Progenitor cell of endocrine pancreas (in vitro differentiated cells): ENCODE data around the gene ART4. TPM values are rescaled to one million over a fixed set of nuclear protein-coding genes. Genes with fewer than 3 reads are reported as not detected.

Source experiments
- DNase-seq: peaks from one replicate; pipeline ENCODE4 v3.0.0; 2021; ENCODE audit warnings: low spot score; ENCODE audit not compliant: unreplicated experiment
- H3K27ac Mint-ChIP-seq: 2 replicates; pipeline ENCODE4 v1.8.0; 2021; ENCODE audit warnings: mild to moderate bottlenecking, moderate library complexity, mixed read lengths
- H3K27me3 Mint-ChIP-seq: 2 replicates; pipeline ENCODE4 v1.8.0; 2021; ENCODE audit warnings: mixed read lengths
- H3K36me3 Mint-ChIP-seq: 2 replicates; pipeline ENCODE4 v1.8.0; 2022; ENCODE audit warnings: mixed read lengths; ENCODE audit not compliant: insufficient read depth
- H3K4me1 Mint-ChIP-seq: 2 replicates; pipeline ENCODE4 v1.8.0; 2021; ENCODE audit warnings: low read depth, mixed read lengths
- H3K4me3 Mint-ChIP-seq: 2 replicates; pipeline ENCODE4 v1.8.0; 2021; ENCODE audit warnings: low read depth, mild to moderate bottlenecking, moderate library complexity, mixed read lengths
- H3K9me3 Mint-ChIP-seq: 2 replicates; pipeline ENCODE4 v1.8.0; 2021; ENCODE audit warnings: low read depth, mixed read lengths
- total RNA-seq: library from RNA; stranded (reverse); gene quantifications from 2 replicates; pipeline ENCODE4 v1.2.1, GENCODE V29; 2021
- TF ChIP-seq, protein P1 (sequence below): fragments of 200-600 bp; sonication (generic); IDR thresholded peaks from one replicate; pipeline ENCODE4 v1.5.0; 2021; ENCODE audit warnings: antibody characterized with exemption, mild to moderate bottlenecking; ENCODE audit not compliant: unreplicated experiment

The ART4 gene
- total RNA-seq, 1 donor from 2014 or later = 0.29 TPM

DNA sequence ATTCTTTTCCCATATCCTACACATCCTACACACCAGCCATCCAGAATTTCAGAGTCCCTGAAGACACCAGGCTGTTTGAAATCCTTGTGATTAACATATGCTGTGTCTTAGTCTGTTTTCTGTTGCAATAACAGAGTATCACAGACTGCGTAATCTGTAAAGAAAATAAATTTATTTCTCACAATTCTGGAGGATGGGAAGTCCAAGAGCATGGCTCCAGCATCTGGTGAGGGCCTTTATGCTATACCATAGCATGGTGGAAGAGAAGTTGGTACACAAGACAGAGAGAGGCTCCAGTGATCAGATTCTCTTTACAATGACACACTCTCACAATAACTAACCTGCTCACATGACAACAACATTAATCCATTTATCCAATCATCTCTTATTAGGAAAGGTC lies 4.1 kb downstream of the ART4 start:
- Mint-ChIP-seq H3K27ac (no peak overlapping the region), H3K4me1 (peaks cover 23% of the 10 kb centered on the region), H3K4me3 (no peak overlapping the region), H3K36me3 (no peaks in the 10 kb centered on the region), H3K9me3 (no peaks in the 10 kb centered on the region), H3K27me3 (no peaks in the 10 kb centered on the region)
- TF ChIP-seq, protein P1, sequence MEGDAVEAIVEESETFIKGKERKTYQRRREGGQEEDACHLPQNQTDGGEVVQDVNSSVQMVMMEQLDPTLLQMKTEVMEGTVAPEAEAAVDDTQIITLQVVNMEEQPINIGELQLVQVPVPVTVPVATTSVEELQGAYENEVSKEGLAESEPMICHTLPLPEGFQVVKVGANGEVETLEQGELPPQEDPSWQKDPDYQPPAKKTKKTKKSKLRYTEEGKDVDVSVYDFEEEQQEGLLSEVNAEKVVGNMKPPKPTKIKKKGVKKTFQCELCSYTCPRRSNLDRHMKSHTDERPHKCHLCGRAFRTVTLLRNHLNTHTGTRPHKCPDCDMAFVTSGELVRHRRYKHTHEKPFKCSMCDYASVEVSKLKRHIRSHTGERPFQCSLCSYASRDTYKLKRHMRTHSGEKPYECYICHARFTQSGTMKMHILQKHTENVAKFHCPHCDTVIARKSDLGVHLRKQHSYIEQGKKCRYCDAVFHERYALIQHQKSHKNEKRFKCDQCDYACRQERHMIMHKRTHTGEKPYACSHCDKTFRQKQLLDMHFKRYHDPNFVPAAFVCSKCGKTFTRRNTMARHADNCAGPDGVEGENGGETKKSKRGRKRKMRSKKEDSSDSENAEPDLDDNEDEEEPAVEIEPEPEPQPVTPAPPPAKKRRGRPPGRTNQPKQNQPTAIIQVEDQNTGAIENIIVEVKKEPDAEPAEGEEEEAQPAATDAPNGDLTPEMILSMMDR = no peak
- no peak for DNase-seq

DNA sequence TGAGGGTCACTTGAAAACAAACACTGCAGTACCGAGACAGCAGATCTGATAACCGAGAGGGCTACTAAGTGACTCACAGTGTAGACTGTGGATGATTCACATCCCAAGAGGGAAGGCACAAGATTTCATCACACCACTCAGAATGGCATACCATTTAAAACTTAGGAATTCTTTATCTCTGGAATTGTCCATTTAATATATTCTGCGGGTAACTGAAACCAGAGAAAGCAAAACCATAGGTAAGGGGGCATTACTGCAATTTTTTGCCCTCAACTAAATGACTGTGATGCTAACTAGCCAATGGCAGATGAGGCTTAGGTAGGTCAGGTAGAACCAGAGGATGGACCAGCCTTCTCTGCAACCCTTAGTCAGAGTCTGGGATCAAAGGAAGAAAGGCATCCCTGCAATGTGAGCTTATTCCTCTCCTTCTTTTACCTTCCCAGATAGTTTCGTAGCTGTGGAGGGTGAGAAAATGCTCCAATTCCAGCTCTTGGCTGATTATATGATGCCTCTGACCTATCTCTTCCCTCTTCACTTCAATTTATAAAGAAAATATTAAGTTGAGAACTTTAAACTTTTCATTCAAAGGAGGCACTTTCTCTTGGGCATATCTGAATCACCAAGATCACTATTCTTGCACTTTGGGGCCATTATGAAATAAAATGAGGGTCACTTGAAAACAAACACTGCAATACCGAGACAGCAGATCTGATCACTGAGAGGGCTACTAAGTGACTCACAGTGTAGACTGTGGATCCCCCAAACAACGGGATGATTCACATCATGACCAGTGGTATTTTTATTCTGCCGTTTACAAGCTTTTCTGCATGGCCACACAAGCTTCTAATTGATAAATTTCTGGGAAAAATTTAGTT lies 6.8 kb downstream of the ART4 start:
- Mint-ChIP-seq H3K4me1 (peaks cover 11% of the 10 kb centered on the region), H3K27ac (no peak overlapping the region), H3K4me3 (no peak overlapping the region), H3K36me3 (no peaks in the 10 kb centered on the region), H3K9me3 (no peaks in the 10 kb centered on the region), H3K27me3 (no peaks in the 10 kb centered on the region)
- no peak for DNase-seq
- TF ChIP-seq, protein P1 = no peak

GRCh38 chr12:14834509-14834908 lies 8.8 kb downstream of the ART4 start:
- TF ChIP-seq, protein P1 = no peak
- Mint-ChIP-seq H3K4me1 (no peaks in the 10 kb centered on the region), H3K27ac (no peak overlapping the region), H3K9me3 (no peaks in the 10 kb centered on the region), H3K4me3 (no peak overlapping the region), H3K36me3 (no peaks in the 10 kb centered on the region), H3K27me3 (no peaks in the 10 kb centered on the region)
- DNase-seq = no peak

DNA sequence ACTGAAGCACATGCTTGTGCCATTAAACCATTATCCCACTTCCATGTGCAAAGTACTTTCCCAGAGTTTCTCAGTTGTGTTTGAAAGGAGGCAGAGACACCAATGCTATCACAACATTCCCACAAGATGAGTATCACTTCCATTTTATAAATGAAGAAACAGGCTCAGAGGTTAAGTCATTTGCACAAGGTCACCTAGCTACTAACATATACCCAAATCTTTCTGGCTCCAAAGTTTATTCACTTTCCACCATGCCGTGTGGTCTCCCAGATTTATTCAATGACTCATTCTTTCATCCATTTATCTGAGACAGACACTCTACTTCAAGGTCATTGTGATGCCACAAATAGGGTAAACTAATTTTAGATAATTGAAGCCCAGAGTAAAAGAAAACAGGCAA lies 9.4 kb downstream of the ART4 start:
- no peaks in the 10 kb centered on the region for H3K36me3 Mint-ChIP-seq
- H3K4me3 Mint-ChIP-seq = no peak overlapping the region
- no peaks in the 10 kb centered on the region for H3K4me1 Mint-ChIP-seq
- TF ChIP-seq, protein P1 = no peak
- no peak overlapping the region for H3K27ac Mint-ChIP-seq
- no peaks in the 10 kb centered on the region for H3K27me3 Mint-ChIP-seq
- H3K9me3 Mint-ChIP-seq = no peaks in the 10 kb centered on the region
- no peak for DNase-seq

GRCh38 chr12:14833336-14833735 lies 10.0 kb downstream of the ART4 start:
- TF ChIP-seq, protein P1 = no peak
- no peaks in the 10 kb centered on the region for H3K9me3 Mint-ChIP-seq
- no peak overlapping the region for H3K27ac Mint-ChIP-seq

More at GRCh38 chr12:14833336-14833735, 10.0 kb downstream of the ART4 start:
- Mint-ChIP-seq H3K36me3 (no peaks in the 10 kb centered on the region), H3K4me3 (no peak overlapping the region), H3K27me3 (no peaks in the 10 kb centered on the region), H3K4me1 (no peaks in the 10 kb centered on the region)
- no peak for DNase-seq
